ENCODE measurements around the gene ZBTB21.

ZBTB21 gene

DNA sequence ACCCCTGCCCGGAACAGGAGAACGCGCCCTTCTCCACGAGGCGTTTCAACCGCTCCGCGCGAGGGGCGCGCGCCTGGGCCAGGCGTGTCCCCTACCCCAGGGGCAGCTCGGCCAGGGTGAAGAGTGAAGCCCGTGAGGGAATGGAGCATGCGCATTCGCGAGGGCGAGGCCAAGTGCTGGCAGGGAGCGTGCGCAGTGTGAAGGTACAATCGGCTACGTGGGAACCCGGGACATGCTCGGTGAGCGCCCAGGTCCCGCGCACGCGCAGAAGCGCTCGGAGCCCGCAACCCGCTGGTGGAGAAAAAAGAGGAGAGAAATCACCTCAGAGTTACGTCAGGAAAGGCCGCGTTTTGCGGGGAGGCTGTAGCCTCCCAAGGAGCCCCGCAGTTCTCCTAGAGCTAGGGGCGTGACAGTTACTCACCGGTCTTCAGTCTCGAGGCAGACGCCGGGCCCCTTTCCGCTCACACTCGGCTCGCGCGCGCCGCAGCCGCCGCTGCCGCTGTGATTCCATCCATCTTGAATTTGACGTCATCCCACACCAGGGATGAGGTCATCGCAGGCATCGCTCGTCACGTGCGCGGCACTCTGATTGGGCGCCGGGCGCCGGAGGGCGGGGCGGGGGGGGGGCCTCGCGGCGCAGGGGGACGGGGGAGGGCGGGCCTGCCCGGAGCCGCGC lies at the start of gene ZBTB21:
Gene ZBTB21 (minus strand): TSS at position 530 of the 676 bp plus-strand sequence. CDS start 16,265 bp downstream, outside the sequence.
- DNase-seq (ENCODE audit: low spot score): peak; percentile 86

DNA sequence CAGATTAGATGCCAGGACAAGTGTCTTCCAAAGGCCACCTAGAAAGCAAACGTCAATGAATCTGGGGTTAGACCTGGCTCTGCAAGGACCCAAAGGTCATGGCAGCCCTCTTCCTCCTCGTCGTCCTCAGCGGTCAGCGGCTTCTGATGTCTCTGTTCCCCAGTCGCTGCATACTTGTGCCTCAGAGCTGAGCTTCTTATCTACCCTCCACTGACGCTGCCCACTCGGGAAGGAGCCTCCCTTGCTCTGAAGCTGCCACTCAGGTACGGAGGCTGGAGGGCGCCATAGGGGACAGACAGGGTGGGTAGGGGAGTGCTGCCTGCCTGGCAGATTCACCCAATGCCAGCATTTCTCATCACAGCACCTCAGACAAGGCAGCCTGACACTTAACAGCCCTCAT lies 49.6 kb upstream of the ZBTB21 start:
- DNase-seq (ENCODE audit: low spot score): no peak

DNA sequence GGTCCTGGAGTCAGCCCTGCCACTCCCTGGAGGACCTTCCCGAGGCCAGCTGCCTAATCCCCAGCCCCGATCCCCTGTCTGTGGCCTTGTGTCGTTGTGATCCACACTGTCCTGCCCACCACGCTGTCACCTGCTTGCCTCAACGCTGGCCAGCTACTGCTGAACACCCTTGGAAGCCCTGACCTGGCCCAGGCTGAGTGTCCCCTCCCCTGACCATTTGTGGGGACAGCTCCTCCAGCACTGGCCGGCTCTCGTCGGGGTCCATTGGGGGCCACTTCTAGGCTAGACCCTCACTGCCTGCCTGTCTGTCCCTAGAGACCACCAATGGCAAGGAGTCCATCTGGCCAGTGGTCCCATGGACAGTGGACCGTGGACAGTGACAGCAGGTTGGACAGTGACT lies 49.0 kb upstream of the ZBTB21 start:
- no peak for DNase-seq (ENCODE audit: low spot score)

DNA sequence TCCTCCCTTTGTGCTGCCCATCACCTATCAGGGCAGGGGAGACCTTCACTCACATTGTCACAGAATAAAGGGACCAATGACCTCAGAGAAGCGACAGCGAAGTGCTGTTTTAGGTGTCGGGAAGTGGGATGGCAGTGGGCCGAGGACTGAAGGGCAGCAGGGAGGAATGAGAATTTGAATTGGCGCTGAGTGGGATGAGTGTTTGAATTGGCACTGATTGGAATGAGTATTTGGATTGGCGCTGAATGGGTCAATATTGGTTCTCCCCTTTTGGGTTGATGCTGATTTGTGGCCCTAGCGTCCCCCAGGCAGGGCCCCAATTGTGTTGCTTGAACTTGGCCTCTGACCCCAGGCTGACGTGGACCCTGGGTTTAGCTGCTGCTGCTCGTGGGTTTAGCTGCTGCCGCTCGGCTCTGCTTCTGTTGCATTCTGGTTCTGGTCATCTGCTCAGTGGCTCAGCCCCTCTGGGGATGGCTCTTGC lies 48.5 kb upstream of the ZBTB21 start:
- no peak for DNase-seq (ENCODE audit: low spot score)

DNA sequence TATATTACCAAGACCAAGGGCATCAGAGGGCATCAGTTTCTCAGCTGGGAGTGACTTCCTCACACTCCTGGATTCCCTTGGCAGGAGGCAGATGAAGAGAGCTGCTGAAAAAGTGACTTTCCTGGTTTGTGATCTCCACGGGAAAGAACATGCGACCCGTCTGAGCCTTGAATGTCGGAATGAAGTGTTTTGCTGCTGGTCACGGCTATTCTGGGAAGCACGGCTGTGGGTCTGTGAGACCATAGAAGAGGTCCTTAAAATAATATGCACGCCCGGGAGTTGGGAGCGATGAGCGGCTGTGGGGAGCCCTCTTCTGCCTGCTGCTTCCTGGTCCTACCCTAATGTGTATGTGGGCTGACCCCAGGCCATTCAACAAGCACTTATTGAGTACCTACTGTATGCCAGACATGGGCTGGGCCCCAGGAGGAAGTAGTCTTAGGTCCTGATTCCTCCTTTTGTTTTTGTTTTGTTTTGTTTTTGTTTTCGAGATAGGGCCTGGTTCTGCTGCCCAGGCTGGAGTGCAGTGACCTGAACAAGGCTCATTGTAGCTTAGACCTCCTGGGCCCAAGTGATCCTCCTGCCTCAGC lies 47.8 kb upstream of the ZBTB21 start:
- no peak for DNase-seq (ENCODE audit: low spot score)

DNA sequence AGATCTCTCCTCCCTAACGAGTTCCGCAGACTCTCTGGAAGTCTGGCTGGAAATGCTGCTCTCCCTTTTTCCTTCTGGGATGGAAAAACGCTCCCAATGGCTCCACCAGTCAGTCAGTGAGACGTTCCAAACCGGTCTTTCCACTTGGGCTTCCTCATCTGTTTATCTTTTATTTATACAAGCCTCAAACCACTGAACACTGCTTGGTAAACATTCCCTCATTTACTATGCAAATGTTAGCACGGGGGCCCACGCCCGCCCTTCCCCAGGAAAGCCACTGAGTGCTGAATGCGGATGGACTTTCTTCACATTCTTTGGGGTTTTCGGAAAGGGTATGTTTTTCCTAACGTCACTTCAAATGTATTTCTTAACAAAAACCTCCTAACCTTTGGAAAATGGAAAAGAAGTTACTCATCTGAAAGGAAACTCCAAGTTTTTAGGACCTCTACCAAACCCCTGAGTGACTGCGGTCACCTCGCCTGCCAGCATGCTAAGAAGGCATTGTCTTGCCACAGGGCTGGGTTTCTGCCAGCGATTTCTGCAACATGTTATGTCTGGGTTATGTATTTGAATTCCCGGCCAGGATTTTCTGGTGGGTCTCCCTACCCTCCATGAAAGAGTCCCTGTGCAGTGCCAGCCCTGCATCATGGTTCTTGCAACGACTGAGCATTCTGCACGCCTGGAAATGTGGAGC lies 47.0 kb upstream of the ZBTB21 start:
- DNase-seq (ENCODE audit: low spot score): peak; percentile 57

DNA sequence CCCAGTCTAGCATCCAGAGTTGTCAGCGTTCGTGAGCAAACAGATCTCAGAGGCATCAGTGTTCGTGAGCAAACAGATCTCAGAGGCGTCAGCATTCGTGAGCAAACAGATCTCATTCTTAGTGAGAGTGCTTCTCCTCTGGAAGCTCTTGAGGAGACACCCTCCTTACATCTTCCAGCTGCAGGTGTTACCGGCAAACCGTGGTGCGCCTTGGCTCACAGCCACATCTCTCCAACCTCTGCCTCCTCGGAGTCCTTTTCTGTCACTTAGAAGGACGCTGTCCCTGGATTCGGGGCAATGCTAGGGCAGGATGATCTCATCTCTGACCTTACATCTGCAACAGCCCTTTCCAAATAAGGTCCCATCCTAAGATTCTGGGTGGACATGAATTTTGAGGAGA lies 46.3 kb upstream of the ZBTB21 start:
- DNase-seq (ENCODE audit: low spot score): peak; percentile 23

DNA sequence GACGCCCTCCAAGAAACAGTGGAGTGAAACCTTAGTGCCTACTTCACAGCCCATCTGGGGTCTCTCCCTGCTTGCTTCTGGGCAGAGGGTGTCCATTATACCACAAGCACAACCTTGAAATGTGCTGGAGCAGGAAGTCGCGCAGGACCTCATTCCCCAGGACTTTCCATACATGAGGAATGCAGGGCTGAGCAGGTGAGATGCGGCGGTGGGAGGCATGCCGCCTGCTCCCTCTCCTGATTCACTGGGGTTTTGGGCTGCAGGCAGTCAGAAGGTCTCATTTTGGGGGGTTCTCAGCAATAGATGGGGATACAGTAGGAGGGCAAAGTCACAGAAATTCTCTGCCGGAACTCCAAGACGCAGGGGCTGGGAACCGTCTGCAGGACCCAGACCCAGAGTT lies 45.3 kb upstream of the ZBTB21 start:
- DNase-seq (ENCODE audit: low spot score): no peak

DNA sequence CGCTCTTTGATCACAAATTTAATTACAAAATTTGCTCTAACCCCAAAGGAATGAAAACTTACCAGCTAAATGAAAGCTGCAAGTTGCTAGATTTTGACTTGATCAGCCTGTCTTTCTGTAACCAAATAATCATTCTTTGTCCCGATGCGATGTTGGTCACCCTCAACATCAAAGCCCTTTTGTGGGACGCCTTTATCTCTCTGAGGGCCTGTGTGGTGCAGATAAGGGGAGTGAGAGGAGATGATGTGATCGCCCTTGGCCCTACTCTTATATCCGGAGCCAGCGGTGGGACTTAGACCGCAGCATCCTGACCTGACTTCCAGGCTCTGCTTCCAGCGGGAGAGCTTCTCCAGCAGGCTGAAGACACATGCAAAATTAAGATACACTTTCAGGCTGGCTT lies 41.6 kb upstream of the ZBTB21 start:
- no peak for DNase-seq (ENCODE audit: low spot score)

DNA sequence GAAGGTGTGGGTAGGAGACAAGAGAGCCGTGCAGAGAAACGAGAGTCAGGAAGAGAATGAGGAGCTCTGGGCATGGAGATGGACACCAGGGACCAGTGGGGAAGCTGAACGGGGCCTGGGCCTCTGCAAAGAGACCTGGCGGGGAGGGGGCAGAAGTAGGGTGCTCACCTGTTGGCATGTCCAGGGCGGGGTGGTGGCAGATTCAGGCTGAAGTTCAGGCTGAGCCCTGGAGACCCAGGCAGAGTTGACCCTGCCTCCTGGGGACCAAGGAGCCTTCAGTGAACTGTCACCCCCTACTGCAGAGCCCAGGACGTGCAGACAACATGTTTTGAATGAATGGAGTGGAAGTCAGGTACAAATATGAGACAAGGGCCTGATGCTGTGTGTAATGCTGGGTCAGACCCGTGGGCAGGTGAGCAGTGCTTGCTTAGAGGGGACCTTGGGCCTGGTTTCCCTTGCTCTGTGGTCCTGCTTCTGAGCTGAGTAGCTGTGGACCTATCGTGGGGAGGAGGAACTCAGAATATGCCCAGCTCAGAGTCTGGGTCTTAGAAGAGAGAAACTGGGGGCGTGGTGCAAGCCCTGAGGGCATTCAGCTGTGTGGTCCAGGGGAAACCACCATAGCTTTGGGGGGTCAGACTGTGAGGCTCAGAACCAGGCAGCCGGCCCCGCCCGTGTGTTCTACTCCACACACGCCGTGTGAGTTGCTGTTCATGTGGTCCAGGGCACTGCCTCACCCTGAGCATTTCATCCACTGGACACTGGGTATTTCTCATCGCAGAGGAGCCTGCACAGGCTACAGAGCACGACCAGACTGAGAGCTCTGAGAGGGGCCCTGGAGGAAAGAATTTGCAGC lies 39.6 kb upstream of the ZBTB21 start:
- no peak for DNase-seq (ENCODE audit: low spot score)

DNA sequence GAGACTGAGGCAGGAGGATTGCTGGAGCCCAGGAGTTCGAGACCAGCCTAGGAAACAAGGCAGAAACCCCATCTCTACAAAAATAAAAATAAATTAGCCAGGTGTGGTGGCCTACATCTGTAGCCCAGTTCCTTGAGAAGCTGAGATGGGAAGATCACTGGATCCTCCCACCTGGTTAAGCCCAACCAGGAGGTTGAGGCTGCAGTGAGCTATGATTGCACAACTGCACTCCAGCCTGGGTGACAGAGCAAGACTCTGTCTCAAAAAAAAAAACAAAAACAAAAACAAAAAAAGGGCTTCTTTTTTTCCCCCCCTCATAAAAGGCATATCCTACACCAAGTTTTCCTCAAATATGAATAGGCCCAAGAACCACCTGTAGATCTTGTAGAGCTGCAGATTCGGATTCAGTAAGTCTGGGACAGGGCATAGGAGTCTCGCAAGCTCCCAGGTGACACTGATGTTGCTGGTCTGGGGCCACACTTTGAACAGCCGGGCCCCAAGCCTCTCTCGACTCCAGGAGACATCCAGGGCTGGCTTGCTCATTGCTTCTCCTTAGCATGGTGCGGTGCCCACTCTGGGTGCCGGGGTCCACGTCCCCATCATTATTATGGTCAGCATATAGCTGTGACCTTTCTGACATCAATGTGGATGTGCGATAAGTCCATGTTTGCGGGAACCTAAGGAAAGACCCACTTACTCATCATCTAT lies 38.9 kb upstream of the ZBTB21 start:
- no peak for DNase-seq (ENCODE audit: low spot score)

DNA sequence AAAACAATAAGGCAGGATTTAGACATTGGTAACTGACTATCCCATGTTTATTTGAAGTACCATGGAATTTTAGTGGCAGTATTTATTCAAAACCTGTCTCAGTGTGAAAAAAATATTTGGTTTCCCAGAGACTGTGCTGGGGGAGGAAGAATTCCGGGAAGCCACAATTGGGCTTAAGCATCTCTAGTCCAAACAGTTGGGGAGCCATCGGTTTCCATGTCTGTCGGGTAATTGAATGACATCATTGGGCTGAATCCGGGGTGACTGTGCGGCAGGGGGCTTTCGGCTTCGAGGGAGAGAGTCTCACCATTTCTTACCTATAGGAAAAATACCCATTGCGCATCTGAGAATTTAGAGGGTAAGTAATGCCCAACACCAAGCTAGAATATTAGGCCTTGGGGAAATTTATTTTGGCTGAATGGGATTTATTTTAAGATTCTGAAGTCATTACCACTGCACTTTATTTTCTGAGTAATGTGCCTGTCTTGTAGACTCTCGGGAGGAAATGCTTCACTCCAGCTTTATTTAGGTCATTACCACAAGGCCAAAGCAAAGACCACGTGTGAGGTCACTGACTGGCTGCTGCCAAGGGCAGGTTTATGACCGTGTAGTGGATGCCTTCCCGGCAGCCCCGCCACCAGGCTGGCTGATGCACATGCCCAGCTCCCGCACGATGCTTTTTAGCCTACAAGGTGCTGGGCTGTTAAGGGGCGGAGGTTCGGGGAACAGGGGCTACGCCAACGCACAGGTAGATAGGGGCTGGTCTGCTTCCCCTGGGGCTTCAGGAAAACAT lies 37.9 kb upstream of the ZBTB21 start:
- no peak for DNase-seq (ENCODE audit: low spot score)

DNA sequence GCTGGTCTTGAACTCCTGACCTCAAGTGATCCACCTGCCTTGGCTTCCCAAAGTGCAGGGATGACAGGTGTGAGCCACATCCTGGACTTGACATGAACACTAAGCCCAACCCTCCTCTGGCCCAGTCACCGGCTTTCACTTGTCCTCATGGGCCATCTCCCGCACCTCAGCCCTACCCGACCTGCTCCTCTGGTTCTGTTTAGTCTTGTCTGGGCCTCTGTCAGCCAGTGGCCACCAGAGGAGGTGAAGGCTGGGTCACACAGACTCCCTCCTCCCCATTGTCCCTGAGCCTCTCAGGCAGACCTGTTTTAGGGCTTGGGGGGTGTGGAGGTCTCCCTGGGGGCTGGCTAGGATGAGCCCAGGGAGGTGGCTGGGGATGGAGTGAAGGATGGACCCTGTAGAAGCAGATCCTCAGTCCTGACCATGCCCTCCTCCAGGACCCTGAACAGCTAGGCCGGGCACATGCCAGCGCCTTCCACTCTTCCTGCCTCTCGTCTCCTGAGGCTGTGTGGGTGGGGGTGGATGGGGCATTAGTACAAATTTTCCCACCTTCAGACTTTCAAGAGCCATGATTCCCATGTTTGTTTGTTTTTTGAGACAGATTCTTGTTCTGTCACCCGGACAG lies 34.8 kb upstream of the ZBTB21 start:
- DNase-seq (ENCODE audit: low spot score): no peak

DNA sequence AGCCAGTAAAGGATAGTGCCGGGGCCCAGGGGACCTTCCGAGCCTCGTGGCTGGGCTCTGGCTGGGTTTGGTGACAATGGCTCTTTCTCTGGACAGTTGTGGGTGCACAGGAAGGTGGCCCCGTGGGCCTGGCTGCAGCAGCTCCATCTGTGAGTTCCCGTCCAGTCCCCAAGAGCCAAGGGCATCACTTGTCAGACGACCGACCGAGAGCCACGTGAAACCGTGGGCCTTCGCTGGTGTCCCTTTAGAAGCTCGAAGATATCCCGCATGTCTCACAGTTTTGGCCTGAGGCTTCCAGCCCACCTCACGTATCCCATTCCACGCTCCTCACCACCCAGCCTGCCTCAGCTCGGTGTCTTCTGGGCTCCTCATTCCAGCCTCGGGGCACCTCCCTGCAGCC lies 33.8 kb upstream of the ZBTB21 start:
- no peak for DNase-seq (ENCODE audit: low spot score)

DNA sequence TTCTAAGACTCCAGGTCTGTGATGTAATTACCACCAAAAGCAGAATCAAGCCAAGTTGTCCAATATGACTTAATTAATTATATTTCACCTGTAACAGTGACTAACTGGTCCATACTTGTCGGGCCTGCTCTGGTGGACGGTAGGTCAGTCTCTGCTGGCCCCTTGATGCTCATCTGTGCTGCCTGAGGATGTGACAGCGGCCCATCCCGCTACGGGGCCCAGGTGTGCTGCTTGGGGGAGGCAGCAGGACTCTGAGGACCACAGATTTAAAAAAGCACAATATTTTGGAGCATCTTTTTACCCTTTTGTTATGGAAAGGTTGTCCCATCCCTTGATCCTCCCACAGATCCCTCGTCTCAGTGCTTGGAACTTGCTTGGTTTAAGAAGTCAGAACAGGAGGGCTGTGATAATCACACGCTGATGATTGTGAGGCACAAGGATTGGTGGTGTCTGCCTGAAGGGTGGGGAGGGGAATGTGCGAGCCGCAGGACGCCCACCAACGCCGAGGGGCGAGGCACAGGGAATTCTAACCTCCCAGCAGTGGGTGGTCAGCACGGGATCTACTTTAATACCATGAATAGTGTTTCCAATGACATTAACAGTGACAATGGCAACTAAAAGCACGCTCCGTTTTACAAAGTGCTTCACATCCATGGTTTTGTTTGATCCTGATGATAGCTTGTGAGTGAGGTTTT lies 33.2 kb upstream of the ZBTB21 start:
- no peak for DNase-seq (ENCODE audit: low spot score)

DNA sequence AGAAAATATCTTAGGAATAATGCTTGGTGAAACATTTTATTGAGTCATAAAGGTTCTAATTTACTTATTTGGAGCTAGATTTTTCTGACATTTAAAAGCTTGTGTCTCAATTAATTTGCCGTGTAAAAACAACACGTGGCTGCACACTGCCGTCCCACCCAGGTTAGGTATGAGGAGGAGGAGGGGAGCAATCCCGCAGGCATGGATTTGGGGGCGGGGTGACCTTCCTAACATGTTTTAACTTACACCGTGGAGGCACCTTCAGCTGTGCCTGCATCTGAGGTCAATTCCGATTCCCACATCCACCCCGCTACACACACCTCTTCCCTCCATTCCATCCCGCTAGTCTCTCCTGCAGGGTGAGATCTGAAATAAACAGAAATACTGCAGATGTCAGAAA lies 32.5 kb upstream of the ZBTB21 start:
- no peak for DNase-seq (ENCODE audit: low spot score)

DNA sequence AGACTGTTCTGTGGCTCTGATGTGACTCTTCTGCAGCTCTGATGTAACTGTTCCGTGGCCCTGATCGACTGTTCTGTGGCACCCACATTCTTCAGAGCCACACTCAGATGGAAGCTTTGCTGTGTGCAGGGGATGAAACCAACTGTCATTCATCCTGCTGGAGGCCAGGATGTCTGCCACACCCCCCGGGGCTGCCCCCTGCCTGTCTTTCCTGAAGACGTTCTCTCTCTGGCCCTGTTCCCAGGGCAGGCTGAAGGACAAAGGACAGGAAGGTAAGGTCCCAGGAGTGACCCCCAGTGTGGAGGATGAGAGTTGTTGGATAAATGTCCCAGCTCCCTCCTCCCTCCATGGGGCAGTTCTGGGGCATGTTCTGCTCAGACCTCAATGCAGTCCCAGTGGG lies 31.6 kb upstream of the ZBTB21 start:
- DNase-seq (ENCODE audit: low spot score): no peak

DNA sequence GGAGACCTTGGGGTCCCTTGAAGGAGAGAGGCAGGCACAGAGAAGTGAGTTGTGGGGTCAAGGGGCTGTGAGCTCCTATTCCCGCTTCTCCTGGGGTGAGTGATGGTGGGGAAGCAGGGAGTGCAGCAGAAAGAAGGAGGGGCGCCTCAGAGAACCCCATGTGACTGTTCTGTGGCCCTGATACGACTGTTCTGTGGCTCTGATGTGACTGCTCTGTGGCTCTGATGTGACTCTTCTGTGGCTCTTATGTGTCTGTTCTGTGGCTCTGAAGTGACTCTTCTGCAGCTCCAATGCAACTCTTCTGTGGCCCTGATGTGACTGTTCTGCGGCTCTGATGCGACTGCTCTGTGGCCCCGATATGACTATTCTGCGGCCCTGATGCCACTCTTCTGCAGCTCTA lies 31.1 kb upstream of the ZBTB21 start:
- DNase-seq (ENCODE audit: low spot score): no peak

DNA sequence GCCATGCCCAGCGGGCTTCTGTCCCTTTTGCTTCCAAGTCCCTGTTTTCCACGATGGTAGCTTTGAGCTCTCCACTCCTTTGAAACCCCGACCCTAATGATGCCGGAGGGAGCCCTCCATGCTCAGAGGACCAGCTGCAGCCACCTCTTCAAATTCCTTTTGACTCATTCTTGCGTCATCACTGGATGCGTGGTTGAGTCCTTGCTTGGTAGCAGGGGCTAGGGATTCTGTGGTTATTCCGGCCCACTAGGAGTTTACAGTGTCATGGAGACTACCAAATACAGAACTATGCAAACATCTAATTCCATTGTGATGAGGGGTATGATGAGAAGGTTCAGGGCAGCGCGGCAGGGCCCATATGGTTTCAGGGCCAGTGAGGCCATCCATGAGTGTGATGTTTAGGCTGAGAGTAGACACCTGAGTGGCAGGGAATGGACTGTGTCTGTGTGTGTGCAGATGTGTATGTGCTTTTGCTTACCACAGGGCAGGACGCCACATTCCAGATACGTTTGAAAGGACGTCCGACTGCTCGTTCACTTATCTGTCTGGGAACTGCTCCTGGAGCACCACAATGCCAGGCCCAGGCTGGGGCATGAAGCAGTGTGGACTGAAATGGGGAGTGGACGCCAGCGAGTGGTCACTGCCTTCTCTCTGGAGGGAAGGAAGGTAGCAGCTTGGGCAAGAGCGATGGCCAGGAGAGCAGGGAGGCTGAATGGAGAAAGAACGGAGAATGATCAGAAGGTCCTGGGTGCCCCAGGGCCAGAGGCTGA lies 30.4 kb upstream of the ZBTB21 start:
- DNase-seq (ENCODE audit: low spot score): no peak

Data from HuH-7.5 (cell line).